Right forelimb (tissue), 1 donor: Measurements from ENCODE around the gene HSPA2.
A peak's percentile ranks its signal among the peaks of the same experiment; 100 is the strongest.
"Not testable (repeated sequence)": the region's sequence is repeated elsewhere in the genome, so short reads cannot be mapped to it uniquely, and the experiment has no call there.

Experiments
- DNase-seq: peaks from one replicate; pipeline ENCODE4 v3.0.0-alpha.2; 2018

HSPA2 gene

DNA sequence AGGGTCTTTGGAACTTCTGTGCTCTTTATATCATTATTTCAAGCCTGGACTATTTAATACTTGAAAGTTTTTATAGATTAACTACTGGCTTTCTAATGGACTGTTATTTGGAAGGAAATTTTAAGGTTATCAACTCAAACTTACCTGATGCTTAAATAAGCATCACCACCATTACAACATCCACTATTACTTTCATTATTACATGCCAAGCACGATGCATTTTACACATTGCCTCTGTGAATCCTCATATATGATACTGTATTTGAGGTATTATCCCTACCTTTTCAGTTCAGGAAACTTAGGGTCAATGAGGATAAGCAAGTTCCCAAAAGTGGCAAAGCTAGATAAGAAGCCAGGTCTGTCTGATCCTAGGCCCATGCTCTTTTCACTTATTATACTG lies 23.6 kb upstream of the HSPA2 start:
- DNase-seq, result no peak

DNA sequence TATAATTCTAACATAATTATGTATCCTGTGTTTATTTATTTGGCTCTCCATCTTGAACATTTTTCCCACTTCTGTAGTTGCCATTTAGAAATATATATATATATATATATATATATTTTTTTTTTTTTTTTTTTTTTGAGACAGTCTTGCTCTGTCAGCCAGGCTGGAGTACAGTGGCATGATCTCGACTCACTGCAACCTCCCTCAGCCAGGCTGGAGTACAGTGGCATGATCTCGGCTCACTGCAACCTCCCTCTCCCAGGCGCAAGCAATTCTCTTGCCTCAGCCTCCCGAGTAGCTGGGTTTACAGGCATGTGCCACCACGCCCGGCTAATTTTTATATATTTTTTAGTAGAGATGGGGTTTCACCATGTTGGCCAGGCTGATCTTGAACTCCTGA lies 22.9 kb upstream of the HSPA2 start:
- DNase-seq, result not testable (repeated sequence)

DNA sequence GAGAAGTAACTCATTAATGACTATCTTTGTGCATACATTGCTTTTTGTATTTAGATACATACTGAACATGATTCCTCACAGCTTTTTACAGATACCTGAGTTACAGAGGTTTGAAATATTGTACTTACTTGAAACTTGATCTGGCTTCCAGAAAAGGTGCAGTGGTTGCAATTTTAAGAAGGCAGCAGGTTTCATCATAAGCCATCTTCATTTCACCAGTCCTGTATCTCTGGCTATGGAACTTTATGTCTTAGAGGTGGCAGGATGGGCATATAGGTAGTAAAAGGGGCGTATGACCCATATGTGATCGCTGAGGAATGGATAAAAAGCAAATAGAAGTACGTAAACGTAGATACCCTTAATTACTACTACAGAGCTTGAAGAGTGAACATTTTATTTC lies 22.3 kb upstream of the HSPA2 start:
- DNase-seq, result no peak

DNA sequence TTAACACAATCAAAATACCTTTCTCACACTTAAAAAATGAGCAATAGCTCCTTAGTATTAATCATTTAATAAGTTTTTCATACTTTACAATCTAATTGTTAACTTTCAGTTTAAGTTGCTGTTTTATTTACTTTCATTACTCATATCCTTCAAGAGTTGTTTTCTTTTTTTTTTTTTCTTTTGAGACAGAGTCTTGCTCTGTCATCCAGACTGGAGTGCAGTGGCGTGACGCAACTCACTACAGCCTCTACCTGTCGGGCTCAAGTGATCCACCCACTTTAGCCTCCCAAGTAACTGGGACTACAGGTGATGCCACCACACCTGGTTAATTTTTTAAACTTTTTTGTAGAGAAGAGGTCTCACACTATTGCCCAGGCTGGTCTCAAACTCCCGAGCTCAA lies 19.8 kb upstream of the HSPA2 start:
- no peak for DNase-seq

DNA sequence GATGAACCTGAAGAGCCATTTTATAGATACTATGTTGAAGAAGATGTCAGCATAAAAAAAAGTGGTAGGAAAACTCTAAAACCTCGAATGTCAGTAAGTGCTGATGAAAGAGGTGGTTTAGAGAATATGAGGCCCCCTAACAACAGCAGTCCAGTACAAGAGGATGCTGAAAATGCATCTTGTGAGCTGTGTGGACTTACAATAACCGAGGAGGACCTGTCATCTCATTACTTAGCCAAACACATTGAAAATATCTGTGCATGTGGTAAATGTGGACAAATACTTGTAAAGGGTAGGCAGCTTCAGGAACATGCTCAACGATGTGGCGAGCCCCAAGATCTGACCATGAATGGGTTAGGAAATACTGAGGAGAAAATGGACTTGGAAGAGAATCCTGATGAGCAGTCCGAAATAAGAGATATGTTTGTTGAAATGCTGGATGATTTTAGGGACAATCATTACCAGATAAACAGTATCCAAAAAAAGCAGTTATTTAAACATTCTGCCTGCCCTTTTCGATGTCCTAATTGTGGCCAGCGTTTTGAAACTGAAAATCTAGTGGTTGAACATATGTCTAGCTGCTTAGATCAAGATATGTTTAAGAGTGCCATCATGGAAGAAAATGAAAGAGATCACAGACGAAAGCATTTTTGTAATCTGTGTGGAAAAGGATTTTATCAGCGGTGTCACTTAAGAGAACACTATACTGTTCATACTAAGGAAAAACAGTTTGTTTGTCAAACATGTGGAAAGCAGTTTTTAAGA lies 17.8 kb upstream of the HSPA2 start:
- no peak for DNase-seq

DNA sequence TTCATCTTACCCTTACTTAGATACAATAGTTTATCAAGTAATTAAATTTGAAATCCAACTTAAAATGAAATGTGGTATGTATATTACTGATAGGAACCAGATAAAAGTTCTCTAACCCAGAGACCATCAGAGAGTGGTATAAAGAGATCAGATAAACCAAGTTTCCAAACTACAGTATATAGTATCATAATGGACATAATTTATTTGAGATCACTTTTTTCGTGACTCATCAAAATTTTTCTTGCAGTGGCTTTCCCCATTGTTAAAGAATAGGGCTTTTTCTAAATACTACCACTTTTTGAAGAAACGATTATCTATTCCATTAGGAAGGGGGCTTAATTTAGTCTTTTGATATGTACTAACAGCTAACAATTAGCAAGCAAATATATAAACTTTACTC lies 15.2 kb upstream of the HSPA2 start:
- no peak for DNase-seq

DNA sequence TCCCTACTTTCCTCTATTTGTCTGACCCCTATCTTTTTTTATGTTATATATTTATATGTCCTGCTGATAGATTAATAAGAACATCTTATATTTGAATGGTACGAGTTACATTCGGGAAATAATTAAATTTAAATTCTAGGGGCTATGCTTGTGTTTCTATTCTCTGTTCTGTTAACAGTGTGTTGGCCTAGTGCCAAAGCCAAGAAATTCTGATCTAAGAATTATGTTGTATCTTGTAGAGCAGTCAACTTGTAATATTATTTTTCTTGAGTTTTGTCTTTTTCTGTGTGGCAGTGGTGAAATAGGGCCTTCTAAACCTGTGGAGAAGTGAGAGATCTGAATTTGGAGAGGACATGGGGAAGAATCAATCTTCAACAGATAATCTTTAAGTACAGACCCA lies 9.0 kb upstream of the HSPA2 start:
- no peak for DNase-seq

DNA sequence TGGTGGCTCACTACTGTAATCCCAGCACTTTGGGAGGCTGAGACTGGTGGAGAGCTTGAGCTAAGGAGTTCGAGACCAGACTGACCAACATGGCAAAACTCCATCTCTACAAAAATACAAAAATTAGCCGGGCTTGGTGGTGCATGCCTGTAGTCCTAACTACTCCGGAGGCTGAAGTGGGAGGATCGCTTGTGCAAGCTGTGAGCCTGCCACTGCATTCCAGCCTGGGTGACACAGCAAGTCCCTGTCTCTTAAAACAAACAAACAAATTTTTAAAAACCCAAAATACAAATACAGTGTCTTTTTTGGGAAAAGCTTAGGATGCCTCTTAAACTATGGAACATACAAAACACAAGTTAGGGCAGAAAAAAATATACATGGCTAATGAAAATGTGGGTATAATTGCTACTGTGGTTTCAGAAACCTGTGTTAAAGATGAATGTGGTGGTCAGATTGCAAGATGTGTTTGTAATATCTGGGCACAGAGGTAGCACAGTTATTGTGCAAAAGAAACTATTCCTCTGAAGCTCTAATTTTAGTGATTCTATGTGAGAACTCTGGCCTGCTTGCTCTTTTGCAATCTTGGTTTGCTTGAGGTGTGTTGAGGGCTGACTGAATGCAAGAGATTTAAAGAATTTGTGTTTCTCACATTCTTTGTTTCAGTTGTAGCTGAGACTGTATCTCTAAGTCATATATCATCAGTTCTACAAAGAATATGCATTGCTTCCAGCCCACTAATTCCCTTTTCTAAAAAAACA lies 3.9 kb upstream of the HSPA2 start:
- no peak for DNase-seq

DNA sequence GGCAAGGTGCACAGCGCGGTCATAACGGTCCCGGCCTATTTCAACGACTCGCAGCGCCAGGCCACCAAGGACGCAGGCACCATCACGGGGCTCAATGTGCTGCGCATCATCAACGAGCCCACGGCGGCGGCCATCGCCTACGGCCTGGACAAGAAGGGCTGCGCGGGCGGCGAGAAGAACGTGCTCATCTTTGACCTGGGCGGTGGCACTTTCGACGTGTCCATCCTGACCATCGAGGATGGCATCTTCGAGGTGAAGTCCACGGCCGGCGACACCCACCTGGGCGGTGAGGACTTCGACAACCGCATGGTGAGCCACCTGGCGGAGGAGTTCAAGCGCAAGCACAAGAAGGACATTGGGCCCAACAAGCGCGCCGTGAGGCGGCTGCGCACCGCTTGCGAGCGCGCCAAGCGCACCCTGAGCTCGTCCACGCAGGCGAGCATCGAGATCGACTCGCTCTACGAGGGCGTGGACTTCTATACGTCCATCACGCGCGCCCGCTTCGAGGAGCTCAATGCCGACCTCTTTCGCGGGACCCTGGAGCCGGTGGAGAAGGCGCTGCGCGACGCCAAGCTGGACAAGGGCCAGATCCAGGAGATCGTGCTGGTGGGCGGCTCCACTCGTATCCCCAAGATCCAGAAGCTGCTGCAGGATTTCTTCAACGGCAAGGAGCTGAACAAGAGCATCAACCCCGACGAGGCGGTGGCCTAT lies 875 bp downstream of the HSPA2 start:
- DNase-seq, result peak; percentile 67

DNA sequence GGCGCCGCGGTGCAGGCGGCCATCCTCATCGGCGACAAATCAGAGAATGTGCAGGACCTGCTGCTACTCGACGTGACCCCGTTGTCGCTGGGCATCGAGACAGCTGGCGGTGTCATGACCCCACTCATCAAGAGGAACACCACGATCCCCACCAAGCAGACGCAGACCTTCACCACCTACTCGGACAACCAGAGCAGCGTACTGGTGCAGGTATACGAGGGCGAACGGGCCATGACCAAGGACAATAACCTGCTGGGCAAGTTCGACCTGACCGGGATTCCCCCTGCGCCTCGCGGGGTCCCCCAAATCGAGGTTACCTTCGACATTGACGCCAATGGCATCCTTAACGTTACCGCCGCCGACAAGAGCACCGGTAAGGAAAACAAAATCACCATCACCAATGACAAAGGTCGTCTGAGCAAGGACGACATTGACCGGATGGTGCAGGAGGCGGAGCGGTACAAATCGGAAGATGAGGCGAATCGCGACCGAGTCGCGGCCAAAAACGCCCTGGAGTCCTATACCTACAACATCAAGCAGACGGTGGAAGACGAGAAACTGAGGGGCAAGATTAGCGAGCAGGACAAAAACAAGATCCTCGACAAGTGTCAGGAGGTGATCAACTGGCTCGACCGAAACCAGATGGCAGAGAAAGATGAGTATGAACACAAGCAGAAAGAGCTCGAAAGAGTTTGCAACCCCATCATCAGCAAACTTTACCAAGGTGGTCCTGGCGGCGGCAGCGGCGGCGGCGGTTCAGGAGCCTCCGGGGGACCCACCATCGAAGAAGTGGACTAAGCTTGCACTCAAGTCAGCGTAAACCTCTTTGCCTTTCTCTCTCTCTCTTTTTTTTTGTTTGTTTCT lies 1.7 kb downstream of the HSPA2 start:
- DNase-seq, result peak; percentile 54

DNA sequence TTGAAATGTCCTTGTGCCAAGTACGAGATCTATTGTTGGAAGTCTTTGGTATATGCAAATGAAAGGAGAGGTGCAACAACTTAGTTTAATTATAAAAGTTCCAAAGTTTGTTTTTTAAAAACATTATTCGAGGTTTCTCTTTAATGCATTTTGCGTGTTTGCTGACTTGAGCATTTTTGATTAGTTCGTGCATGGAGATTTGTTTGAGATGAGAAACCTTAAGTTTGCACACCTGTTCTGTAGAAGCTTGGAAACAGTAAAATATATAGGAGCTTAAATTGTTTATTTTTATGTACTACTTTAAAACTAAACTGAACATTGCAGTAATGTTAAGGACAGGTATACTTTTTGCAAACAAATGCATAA lies 2.3 kb downstream of the HSPA2 start:
- DNase-seq, result no peak

DNA sequence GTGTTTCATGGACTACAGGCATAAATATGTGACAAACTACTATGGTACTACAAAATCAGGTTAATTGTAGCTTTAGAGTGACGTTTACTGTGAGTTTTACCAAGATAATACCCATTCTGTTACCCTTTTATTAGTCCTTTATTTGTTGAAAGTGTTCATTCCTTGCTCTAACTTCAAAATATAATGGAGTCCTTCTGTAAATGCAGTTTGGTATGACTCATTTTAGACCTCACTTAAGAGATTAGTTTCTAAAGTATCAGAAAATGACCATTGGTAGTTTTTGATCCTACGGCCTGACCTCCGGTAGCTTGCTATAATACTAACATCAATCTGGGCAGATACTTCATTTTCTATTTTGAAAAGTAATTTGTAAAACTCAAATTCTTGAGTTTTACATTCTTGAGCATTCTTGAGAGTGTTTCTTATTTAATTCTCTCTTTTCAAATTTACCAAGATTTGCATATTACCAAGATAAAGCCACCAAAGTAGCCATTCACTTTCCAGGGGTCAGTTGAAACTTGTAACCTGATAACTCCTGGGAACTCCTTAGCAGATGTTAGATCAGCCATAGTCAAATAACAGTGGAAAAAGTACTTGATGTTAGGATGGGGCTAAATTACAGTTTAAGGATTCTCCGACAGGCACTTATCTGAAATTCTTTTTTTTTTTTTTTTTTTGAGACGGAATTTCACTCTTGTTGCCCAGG lies 4.2 kb downstream of the HSPA2 start:
- no peak for DNase-seq

DNA sequence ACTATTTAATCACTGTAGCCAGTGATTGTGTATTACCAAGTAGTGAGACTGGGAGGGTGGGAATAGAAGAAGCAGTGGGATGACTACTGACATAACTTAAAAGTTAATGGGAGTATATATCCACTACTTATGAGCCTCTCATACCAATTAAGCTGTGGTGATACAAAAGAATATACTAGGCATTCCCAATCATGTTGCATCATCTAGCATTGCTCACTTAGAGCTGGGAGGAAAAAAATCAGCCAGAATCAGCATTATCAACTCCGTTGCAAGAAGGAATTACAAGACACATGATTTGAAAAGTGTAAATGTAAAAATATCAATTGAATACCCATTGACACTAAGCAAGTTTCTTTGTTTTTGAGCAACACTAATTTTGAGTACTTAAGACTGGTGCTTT lies 8.5 kb downstream of the HSPA2 start:
- DNase-seq, result no peak

DNA sequence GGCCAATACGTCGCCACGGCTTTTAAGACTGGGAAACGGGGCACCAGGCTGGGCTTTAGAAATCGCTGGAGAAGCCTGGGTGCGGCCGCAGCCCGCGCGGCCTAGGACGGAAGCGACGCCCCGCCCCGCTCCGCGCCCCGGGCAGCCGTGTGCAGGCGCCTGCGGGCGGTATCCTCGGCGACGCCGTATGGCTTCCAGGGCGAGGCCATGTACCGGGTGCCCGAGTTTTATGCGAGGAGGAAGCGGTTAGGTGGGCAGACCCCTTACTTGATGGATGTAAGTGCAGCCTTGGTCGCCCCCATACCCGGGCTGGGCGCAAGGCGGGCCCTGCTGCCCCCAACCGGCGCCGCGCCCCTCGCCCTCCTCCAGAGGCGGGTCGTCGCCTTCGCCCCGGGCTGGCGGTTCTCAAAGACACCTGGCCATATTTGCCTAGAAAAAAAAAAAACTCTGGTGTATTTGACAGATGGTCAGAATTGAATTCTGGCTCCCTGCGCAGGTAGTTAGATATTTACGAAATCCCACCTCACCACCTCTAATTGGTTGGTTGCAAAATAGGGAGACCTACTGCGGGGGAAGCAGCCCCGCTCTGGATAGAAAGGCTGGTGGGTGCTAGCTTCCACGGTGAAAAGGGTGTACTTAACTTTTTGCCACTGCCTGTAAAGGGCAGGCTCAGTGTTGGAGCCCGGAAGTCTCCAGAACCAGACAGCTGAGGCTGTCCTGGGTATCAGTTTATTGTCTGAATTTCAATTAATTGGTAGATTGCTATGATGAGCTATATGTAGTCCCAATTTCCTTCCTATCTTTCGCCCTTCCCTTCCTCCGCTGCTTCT lies 9.5 kb downstream of the HSPA2 start, which contains the start of gene PPP1R36:
TSS of gene PPP1R36 (plus strand) at position 171 of the 830 bp plus-strand sequence. CDS start at position 208, 37 bp downstream.
- peak; percentile 63 for DNase-seq

DNA sequence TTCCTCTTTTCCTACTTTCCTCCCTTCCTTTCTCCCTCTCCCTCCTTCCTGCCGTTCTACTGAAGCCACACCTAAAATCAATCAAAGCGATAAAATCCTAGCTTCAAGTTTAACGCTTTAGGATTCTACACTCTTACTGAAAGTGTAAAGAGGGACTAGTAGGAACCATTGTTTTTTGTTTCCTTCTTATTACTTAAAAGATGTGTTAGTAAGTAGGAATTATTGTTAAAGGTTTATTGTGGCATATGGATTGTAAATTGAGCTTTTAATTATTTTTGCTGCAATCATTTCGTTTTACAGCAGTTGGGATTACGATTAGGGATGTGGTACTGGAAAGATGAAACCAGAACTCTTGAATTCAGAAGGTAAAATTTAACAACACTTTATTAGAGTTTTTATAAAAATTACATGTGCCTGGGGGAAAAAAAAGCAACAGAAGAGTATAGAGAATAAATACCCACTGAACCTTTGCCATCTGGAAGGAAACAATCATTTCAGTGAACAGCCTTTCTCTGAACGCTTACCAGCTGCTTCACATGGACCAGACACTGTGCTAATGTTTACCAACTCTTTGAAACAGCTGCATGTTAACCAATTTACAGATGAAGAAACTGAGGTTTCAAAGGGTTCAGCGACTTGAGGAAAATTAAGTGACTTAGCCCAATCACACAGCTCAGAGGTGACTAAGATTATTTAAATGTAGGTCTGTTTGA lies 10.2 kb downstream of the HSPA2 start:
- no peak for DNase-seq

DNA sequence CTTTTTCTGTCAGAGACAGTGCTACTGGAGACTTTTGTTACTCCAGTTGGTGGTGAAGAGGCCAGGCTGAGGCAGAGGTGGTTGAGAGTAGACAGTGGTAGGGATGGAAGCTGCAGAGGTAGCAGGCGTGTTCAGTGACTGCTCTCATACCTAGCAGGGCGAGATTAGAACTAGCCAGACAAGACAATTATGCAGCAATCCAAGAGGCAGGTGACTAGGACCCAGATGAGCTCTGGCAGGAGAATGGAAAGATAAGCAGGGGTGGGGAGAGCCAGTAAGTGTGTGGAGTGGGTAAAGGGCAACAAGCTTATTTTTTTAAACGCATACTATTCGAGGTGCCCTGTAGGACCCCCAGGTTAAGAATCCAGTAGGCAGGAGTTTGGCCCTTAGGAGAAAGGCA lies 14.0 kb downstream of the HSPA2 start:
- DNase-seq, result no peak

DNA sequence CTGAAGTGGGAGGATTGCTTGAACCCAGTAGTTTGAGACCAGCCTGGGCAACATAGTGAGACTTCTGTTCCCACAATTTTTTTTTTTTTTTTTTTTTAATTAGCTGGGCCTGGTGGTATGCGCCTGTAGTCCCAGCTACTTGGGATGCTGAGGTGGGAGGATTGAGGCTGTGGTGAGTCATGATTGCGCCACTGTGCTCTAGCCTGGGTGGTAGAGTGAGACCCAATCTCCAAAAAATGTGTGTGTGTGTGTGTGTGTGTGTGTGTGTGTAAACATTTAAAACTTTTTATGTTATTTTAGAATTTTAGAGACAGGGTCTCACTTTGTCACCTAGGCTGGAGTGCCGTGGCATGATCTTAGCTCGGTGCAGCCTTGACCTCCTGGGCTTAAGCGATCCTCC lies 16.0 kb downstream of the HSPA2 start:
- no peak for DNase-seq

DNA sequence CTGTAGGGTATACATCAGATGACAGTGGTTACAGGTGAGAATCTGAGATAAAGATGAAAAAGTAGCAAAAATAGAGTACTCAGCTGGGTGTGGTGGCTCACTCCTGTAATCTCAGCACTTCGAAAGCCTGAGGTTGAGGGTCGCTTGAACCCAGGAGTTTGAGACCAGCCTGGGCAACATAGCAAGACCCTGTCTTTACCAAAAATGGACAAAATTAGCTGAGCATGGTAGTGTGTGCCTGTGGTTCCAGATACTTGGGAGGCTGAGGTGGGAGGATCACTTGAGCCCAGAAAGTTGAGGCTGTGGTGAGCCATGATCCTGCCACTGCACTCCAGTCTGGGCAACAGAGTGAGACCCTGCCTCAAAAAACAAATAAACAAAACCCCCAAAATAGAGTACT lies 17.7 kb downstream of the HSPA2 start:
- not testable (repeated sequence) for DNase-seq

DNA sequence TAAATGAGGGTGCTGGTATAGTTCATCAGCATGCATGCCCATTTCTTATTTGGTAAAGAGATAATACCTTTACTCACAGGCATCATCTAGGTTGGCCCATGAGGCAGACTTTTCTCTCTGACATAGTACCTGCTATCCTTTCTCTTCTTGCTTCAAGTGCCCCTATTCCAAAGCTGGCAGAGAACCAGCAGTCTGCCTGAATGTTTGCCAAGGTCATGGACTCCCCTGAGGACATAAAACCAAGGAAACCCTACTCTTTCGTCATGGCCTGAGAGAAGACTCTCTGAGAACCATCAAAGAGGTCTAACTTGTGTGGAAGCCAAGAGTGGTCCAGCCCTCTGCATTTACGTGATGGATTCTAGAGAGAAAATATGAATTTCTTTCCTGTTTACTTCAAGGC lies 21.1 kb downstream of the HSPA2 start:
- no peak for DNase-seq

DNA sequence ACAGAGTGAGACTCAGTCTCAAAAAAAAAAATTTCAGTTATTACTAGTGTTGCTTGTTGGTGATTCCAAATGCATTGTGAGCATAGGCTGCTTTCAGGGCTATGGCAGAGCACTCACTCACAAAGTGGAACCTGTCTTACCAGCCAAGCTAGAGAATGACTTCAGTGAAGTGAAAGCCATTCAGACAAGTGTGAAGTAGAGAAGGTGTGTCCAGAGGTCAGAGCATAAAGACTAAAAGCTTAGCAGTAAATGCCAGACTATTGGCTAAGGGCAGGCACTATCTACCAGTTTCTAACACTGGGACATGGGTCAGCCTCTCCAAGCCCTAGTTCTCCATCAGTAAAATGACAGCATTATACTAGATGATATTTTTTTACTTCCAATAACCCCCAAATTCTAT lies 21.9 kb downstream of the HSPA2 start:
- DNase-seq, result no peak

DNA sequence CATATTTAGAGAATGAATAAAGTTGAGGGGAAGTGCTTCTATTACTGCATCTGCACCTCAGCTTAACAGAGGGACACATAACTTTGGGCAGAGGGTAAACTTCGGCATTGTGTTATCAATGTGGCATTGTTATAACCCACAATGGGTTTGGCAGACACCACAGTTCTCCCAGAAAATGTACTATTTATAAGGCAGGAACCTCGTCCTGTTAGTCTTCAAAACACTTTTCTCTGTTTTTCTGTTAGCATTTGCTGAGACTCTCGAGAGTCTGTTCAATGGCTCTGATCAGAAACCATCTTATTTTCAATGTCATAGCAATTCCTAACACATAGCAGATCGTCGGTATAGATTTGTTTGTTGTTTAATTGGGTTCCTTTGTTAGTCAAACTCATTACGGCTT lies 23.2 kb downstream of the HSPA2 start:
- no peak for DNase-seq
